ENCODE measurements around the gene ERN2.

DNA sequence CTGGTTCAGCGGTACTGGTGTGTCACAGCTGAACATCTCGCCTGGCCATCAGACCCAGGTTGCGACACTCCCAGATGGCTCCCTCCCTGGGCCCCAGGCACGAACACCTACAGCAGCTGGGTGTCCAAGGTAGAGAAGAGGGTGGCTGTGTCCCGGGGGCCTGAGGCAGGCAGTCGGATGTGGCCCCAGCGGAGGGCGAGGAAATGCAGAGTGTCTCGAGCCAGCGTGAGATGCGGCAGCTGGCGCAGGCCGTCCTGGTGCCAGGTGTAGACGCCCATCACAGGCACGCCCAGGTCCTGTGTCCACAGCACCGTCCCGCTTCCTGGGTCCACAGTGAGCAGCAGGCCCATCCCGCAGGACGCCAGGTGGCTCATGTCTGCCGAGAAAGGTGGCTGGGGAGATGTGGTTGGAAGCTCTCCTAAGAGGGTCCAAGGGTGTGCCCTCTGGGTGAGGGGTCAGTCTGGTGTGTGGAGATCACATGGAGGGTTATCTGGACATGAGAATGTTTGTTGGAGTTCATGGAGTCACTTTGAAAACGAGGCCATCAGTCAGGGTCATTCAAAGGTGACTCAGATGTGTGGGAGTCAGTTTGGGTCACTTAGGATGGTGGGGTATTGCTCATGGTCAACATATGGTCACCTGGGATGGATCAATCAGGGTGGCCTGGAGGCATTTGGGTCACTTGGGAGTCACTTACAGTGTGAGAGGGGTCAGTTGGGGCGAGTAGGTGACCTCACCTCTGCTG is 8.1 kb downstream of the ERN2 start:
- TF ChIP-seq, protein P1, sequence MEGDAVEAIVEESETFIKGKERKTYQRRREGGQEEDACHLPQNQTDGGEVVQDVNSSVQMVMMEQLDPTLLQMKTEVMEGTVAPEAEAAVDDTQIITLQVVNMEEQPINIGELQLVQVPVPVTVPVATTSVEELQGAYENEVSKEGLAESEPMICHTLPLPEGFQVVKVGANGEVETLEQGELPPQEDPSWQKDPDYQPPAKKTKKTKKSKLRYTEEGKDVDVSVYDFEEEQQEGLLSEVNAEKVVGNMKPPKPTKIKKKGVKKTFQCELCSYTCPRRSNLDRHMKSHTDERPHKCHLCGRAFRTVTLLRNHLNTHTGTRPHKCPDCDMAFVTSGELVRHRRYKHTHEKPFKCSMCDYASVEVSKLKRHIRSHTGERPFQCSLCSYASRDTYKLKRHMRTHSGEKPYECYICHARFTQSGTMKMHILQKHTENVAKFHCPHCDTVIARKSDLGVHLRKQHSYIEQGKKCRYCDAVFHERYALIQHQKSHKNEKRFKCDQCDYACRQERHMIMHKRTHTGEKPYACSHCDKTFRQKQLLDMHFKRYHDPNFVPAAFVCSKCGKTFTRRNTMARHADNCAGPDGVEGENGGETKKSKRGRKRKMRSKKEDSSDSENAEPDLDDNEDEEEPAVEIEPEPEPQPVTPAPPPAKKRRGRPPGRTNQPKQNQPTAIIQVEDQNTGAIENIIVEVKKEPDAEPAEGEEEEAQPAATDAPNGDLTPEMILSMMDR (IDR thresholded peaks at IDR 0.05): no peak
- TF ChIP-seq, protein P2, sequence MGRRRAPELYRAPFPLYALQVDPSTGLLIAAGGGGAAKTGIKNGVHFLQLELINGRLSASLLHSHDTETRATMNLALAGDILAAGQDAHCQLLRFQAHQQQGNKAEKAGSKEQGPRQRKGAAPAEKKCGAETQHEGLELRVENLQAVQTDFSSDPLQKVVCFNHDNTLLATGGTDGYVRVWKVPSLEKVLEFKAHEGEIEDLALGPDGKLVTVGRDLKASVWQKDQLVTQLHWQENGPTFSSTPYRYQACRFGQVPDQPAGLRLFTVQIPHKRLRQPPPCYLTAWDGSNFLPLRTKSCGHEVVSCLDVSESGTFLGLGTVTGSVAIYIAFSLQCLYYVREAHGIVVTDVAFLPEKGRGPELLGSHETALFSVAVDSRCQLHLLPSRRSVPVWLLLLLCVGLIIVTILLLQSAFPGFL (CRISPR knock-in tag; IDR thresholded peaks at IDR 0.05; ENCODE audit: borderline replicate concordance): no peak
- no peak for TF ChIP-seq MXD4 (CRISPR knock-in tag; IDR thresholded peaks at IDR 0.05; ENCODE audit: borderline replicate concordance)
- no peak for TF ChIP-seq CREB1 (CRISPR knock-in tag; IDR thresholded peaks at IDR 0.05)
- no peak for TF ChIP-seq ELF4 (CRISPR knock-in tag; IDR thresholded peaks at IDR 0.05; ENCODE audit: low read depth)

Measured in WTC11 (cell line).